IMR-90 (cell line): Measurements from ENCODE around the gene PXMP2. TPM values are rescaled to one million over a fixed set of nuclear protein-coding genes. Genes with fewer than 3 reads are reported as not detected.

ENCODE experiments used
- ATAC-seq: fragments of 200-7000 bp; cut with Tn5 transposase; 2 replicates; pipeline ENCODE4 v1.9.1; 2020; ENCODE audit warnings: low read depth, mild to moderate bottlenecking, moderate library complexity
- BruUV-seq: library from RNA; stranded (reverse); fragments of 400-500 nt; replicated peaks from 2 replicates; lab custom pipeline; 2021; lab: Mats Ljungman, UMichigan
- CTCF ChIA-PET: fragments of 300-600 bp; formaldehyde crosslinking; extraction: SDS; loops from one replicate; lab custom pipeline; 2021; ENCODE audit warnings: antibody characterized with exemption; lab: Yijun Ruan, JAX
- POLR2A ChIA-PET: fragments of 300-600 bp; sonication (Branson Sonifier 250); formaldehyde crosslinking; loops from one replicate; lab custom pipeline; 2022; ENCODE audit warnings: antibody characterized with exemption; ENCODE audit not compliant: unreplicated experiment; lab: Charles Lee
- DNase-seq: peaks from one replicate; pipeline ENCODE4 v3.0.0; 2013
- H2AFZ ChIP-seq: replicated peaks from 2 replicates; pipeline ENCODE3; 2013; ENCODE audit warnings: low read length, mild to moderate bottlenecking; ENCODE audit not compliant: poor library complexity
- H2AK5ac ChIP-seq: 2 replicates; pipeline ENCODE4 v1.6.1; 2013; ENCODE audit warnings: low read depth, low read length, inconsistent platforms
- H2AK9ac ChIP-seq: replicated peaks from 2 replicates; pipeline ENCODE3; 2013; ENCODE audit warnings: mild to moderate bottlenecking, low read depth, low read length, moderate library complexity; ENCODE audit not compliant: poor library complexity
- H2BK120ac ChIP-seq: 2 replicates; pipeline ENCODE4 v1.6.1; 2013; ENCODE audit warnings: low read depth, low read length, inconsistent platforms
- H2BK15ac ChIP-seq: 3 replicates; pipeline ENCODE4 v1.6.1; 2013; ENCODE audit warnings: low read depth, low read length, inconsistent platforms
- H2BK20ac ChIP-seq: 2 replicates; pipeline ENCODE4 v1.6.1; 2013; ENCODE audit warnings: low read depth, mild to moderate bottlenecking, inconsistent platforms, low read length, moderate library complexity
- H2BK5ac ChIP-seq: 2 replicates; pipeline ENCODE4 v1.6.1; 2013; ENCODE audit warnings: mild to moderate bottlenecking, low read depth, low read length, inconsistent platforms; ENCODE audit not compliant: poor library complexity, severe bottlenecking
- H3K14ac ChIP-seq: replicated peaks from 2 replicates; pipeline ENCODE4 v1.6.1; 2013; ENCODE audit warnings: low read depth, low read length, inconsistent platforms
- H3K18ac ChIP-seq: 2 replicates; pipeline ENCODE4 v1.6.1; 2013; ENCODE audit warnings: low read depth, low read length, control low read depth
- H3K23ac ChIP-seq: 2 replicates; pipeline ENCODE4 v1.6.1; 2013; ENCODE audit warnings: low read depth, low read length, inconsistent platforms
- H3K27ac ChIP-seq: 2 replicates; pipeline ENCODE4 v1.5.1; 2013; ENCODE audit warnings: mild to moderate bottlenecking, control low read depth, low read length; ENCODE audit not compliant: insufficient read depth
- H3K27me3 ChIP-seq: 2 replicates; pipeline ENCODE4 v1.6.1; 2013; ENCODE audit warnings: low read length; ENCODE audit not compliant: control insufficient read depth, insufficient read depth
- H3K36me3 ChIP-seq: 2 replicates; pipeline ENCODE4 v1.6.1; 2013; ENCODE audit warnings: low read length, mixed read lengths; ENCODE audit not compliant: control insufficient read depth, insufficient read depth
- H3K4ac ChIP-seq: 2 replicates; pipeline ENCODE4 v1.6.1; 2013; ENCODE audit warnings: low read depth, low read length, inconsistent platforms
- H3K4me1 ChIP-seq: 2 replicates; pipeline ENCODE4 v1.6.1; 2013; ENCODE audit warnings: low read length, mixed read lengths; ENCODE audit not compliant: control insufficient read depth, insufficient read depth
- H3K4me2 ChIP-seq: 2 replicates; pipeline ENCODE4 v1.6.1; 2013; ENCODE audit warnings: low read depth, mild to moderate bottlenecking, control low read depth, low read length, moderate library complexity
- H3K4me3 ChIP-seq: 2 replicates; pipeline ENCODE4 v1.5.1; 2013; ENCODE audit warnings: low read depth, mild to moderate bottlenecking, control low read depth, low read length, moderate library complexity; ENCODE audit not compliant: insufficient read depth
- H3K56ac ChIP-seq: 2 replicates; pipeline ENCODE4 v1.6.1; 2013; ENCODE audit warnings: low read length, inconsistent platforms; ENCODE audit not compliant: insufficient read depth; ENCODE audit errors: extremely low read depth
- H3K79me1 ChIP-seq, 2 experiments: 2 replicates each; pipeline ENCODE4 v1.6.1; 2013; ENCODE audit warnings: low read length in 2 of 2, inconsistent platforms in 1 of 2, low read depth in 1 of 2
- H3K9ac ChIP-seq: 2 replicates; pipeline ENCODE4 v1.6.1; 2013; ENCODE audit warnings: low read depth, low read length, control low read depth
- H3K9me1 ChIP-seq: 2 replicates; pipeline ENCODE4 v1.6.1; 2013; ENCODE audit warnings: low read length, inconsistent platforms; ENCODE audit not compliant: insufficient read depth
- H3K9me3 ChIP-seq: 2 replicates; pipeline ENCODE4 v1.6.1; 2013; ENCODE audit warnings: low read length; ENCODE audit not compliant: control insufficient read depth, insufficient read depth
- H4K20me1 ChIP-seq: 2 replicates; pipeline ENCODE4 v1.6.1; 2013; ENCODE audit warnings: low read length, inconsistent platforms; ENCODE audit not compliant: insufficient read depth
- H4K5ac ChIP-seq: 2 replicates; pipeline ENCODE4 v1.6.1; 2013; ENCODE audit warnings: mild to moderate bottlenecking, low read depth, low read length, control low read depth
- H4K8ac ChIP-seq, 2 experiments: 2 replicates each; pipeline ENCODE4 v1.6.1; 2013; ENCODE audit warnings: low read depth in 2 of 2, low read length in 2 of 2, control low read depth in 1 of 2, inconsistent platforms in 1 of 2
- H4K91ac ChIP-seq: 2 replicates; pipeline ENCODE4 v1.6.1; 2013; ENCODE audit warnings: low read depth, low read length, inconsistent platforms; ENCODE audit not compliant: insufficient read depth
- BHLHE40 ChIP-seq: fragments of 150-350 bp; IDR thresholded peaks from 2 replicates; pipeline ENCODE4 v1.6.1; 2016; ENCODE audit warnings: mild to moderate bottlenecking, low read depth, low read length
- CEBPB ChIP-seq: IDR thresholded peaks from 2 replicates; pipeline ENCODE4 v1.6.1; 2012; ENCODE audit warnings: low read depth, low read length, improper control_type of control experiment
- CHD1 ChIP-seq: IDR thresholded peaks from 2 replicates; pipeline ENCODE4 v1.6.1; 2012; ENCODE audit warnings: low read depth, low read length, improper control_type of control experiment
- ELK1 ChIP-seq: fragments of 150-350 bp; IDR thresholded peaks from 2 replicates; pipeline ENCODE4 v1.6.1; 2016; ENCODE audit warnings: low read depth, mild to moderate bottlenecking, low read length, moderate library complexity, borderline replicate concordance
- FOS ChIP-seq: fragments of 150-350 bp; IDR thresholded peaks from 2 replicates; pipeline ENCODE4 v1.6.1; 2016; ENCODE audit warnings: low read depth, low read length
- MAFK ChIP-seq: IDR thresholded peaks from 2 replicates; pipeline ENCODE4 v1.6.1; 2012; ENCODE audit warnings: low read depth, low read length, improper control_type of control experiment
- MAZ ChIP-seq: IDR thresholded peaks from 2 replicates; pipeline ENCODE4 v1.6.1; 2012; ENCODE audit warnings: low read depth, mild to moderate bottlenecking, low read length, improper control_type of control experiment, moderate library complexity, borderline replicate concordance
- MXI1 ChIP-seq: IDR thresholded peaks from 2 replicates; pipeline ENCODE4 v1.6.1; 2012; ENCODE audit warnings: low read depth, mild to moderate bottlenecking, low read length, moderate library complexity, borderline replicate concordance
- NFE2L2 ChIP-seq: fragments of 150-350 bp; IDR thresholded peaks from 2 replicates; pipeline ENCODE4 v1.6.1; 2016; ENCODE audit warnings: low read depth, mild to moderate bottlenecking, low read length
- POLR2A ChIP-seq: IDR thresholded peaks from 2 replicates; pipeline ENCODE4 v1.6.1; 2012; ENCODE audit warnings: mild to moderate bottlenecking, low read depth, low read length
- RAD21 ChIP-seq: IDR thresholded peaks from 2 replicates; pipeline ENCODE4 v1.6.1; 2012; ENCODE audit warnings: low read length, improper control_type of control experiment
- RCOR1 ChIP-seq: IDR thresholded peaks from 2 replicates; pipeline ENCODE4 v1.6.1; 2012; ENCODE audit warnings: mild to moderate bottlenecking, low read length, improper control_type of control experiment; ENCODE audit not compliant: insufficient replicate concordance
- RFX5 ChIP-seq: IDR thresholded peaks from 2 replicates; pipeline ENCODE4 v1.8.0; 2012; ENCODE audit warnings: low read depth, mild to moderate bottlenecking, low read length, moderate library complexity
- SMC3 ChIP-seq: fragments of 150-350 bp; IDR thresholded peaks from 2 replicates; pipeline ENCODE4 v1.6.1; 2016; ENCODE audit warnings: low read depth, mild to moderate bottlenecking, antibody characterized with exemption, low read length, moderate library complexity
- USF2 ChIP-seq: fragments of 150-350 bp; IDR thresholded peaks from 2 replicates; pipeline ENCODE4 v1.6.1; 2017; ENCODE audit warnings: mild to moderate bottlenecking, antibody characterized with exemption, low read length, low read depth
- WGBS, 2 experiments: methylation state at CpG; one replicate each; pipeline versions ENCODE4 v1.1.5 to v1.1.7; 2013; ENCODE audit warnings: missing lambda C conversion rate in 2 of 2; ENCODE audit not compliant: insufficient read length in 1 of 2; ENCODE audit errors: extremely low coverage in 2 of 2; 5-methylcytosine and 5-hydroxymethylcytosine counted together
- dilution Hi-C: fragments of 300-500 bp; cut with HindIII; formaldehyde crosslinking; loops from one replicate; pipeline ENCODE4 v1.14.3; 2018; ENCODE audit warnings: low sequenced_read_pairs; ENCODE audit not compliant: unreplicated experiment
- in situ Hi-C: fragments of 300-500 bp; cut with MboI; formaldehyde crosslinking; loops from 3 replicates; pipeline ENCODE4 v1.14.3; 2019; ENCODE audit warnings: low sequenced_read_pairs, inconsistent platforms, mixed read lengths
- intact Hi-C: fragments of 100-400 bp; cut with micrococcal nuclease; formaldehyde crosslinking; loops from 2 replicates; pipeline ENCODE4 v1.10.0; 2022
- polyA plus RNA-seq, 3 experiments: library from polyadenylated mRNA; depleted of rRNA; stranded (reverse); fragments of >200 nt; gene quantifications; 2 replicates each; pipeline ENCODE4 v1.2.3, GENCODE V29; 2012; ENCODE audit warnings: low replicate concordance in 1 of 3
- total RNA-seq: library from RNA; depleted of rRNA; stranded (reverse); fragments of >200 nt; gene quantifications from 2 replicates; pipeline ENCODE4 v1.2.3, GENCODE V29; 2012
- TF ChIP-seq, protein P1 (sequence below): conservative IDR thresholded peaks from 2 replicates; pipeline ENCODE4 v1.5.1; 2012; ENCODE audit warnings: mild to moderate bottlenecking, low read depth, low read length, improper control_type of control experiment

PXMP2 gene
- total and polyA plus RNA-seq, 2 of the 4 experiments (the other 2 are of a cell fraction) = 10.9 to 20.1 TPM

- Histone ChIP-seq H4K20me1 (peaks cover 3% of the 10 kb centered on the region; the same call in 1 of the 2 replicates), H2BK20ac (no peak overlapping the region), H3K27ac (no peak overlapping the region), H2AFZ (no peak overlapping the region), H3K4ac (no peak overlapping the region), H3K4me3 (no peak overlapping the region), H2BK15ac (no peak overlapping the region), H4K5ac (no peak overlapping the region), H3K27me3 (no peaks in the 10 kb centered on the region), H3K23ac (no peak overlapping the region), H2BK5ac (no peak overlapping the region), H3K4me2 (no peak overlapping the region), H2AK9ac (no peak overlapping the region), H3K14ac (no peak overlapping the region), H3K9ac (no peak overlapping the region), H4K91ac (no peak overlapping the region), H3K79me1 (peaks cover 13 to 16% of the 10 kb centered on the region in 2 experiments), H2BK120ac (no peak overlapping the region), H3K36me3 (peaks cover 5% of the 10 kb centered on the region), H3K9me3 (no peaks in the 10 kb centered on the region), H3K9me1 (no peaks in the 10 kb centered on the region; the same call in 1 of the 2 replicates), H3K56ac (no peak overlapping the region), H2AK5ac (no peak overlapping the region), H4K8ac (no peak overlapping the region), H3K18ac (no peak overlapping the region), H3K4me1 (peaks cover 3% of the 10 kb centered on the region; the same call in 1 of the 2 replicates)
- no TSS peak for BruUV-seq
- ChIA-PET CTCF (interaction anchor here (0.5 kb wide), 1 partner anchor 15 kb away, joined by 3 read pairs; no protein-coding TSS in a partner anchor), POLR2A (no interaction called here)
- TF ChIP-seq MAZ = no peak
- no peak for TF ChIP-seq BHLHE40
- TF ChIP-seq MAFK = no peak
- no peak for TF ChIP-seq ELK1
- no peak for TF ChIP-seq CEBPB
- no peak for TF ChIP-seq RCOR1
- no peak for TF ChIP-seq MXI1
- no peak for TF ChIP-seq FOS
- no peak for TF ChIP-seq NFE2L2
- no peak for TF ChIP-seq RFX5
- no peak for TF ChIP-seq CHD1
- no peak for TF ChIP-seq POLR2A
- TF ChIP-seq USF2 = no peak
- TF ChIP-seq, protein P1, sequence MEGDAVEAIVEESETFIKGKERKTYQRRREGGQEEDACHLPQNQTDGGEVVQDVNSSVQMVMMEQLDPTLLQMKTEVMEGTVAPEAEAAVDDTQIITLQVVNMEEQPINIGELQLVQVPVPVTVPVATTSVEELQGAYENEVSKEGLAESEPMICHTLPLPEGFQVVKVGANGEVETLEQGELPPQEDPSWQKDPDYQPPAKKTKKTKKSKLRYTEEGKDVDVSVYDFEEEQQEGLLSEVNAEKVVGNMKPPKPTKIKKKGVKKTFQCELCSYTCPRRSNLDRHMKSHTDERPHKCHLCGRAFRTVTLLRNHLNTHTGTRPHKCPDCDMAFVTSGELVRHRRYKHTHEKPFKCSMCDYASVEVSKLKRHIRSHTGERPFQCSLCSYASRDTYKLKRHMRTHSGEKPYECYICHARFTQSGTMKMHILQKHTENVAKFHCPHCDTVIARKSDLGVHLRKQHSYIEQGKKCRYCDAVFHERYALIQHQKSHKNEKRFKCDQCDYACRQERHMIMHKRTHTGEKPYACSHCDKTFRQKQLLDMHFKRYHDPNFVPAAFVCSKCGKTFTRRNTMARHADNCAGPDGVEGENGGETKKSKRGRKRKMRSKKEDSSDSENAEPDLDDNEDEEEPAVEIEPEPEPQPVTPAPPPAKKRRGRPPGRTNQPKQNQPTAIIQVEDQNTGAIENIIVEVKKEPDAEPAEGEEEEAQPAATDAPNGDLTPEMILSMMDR = no peak
- no peak for TF ChIP-seq RAD21
- no peak for TF ChIP-seq SMC3
- intact Hi-C loops (no loop called here), dilution Hi-C loops (no loop called here), in situ Hi-C loops (no loop called here)
- DNase-seq (no peak), ATAC-seq (no peak)
- 80% methylated on average over 1 of the region's 9 CpGs; no CpG with 5 or more reads in 1 of the 2 experiments for WGBS, 2 experiments
These were observed 2.7 kb downstream of the PXMP2 start for GRCh38 chr12:132690112-132690511.
